CD1c-positive myeloid dendritic cell (primary cell): ENCODE results near the gene EFEMP2.

Experiments used
- DNase-seq: peaks from one replicate; pipeline ENCODE4 v3.0.0-alpha.2; 2016; ENCODE audit errors: extremely low spot score

Gene EFEMP2

DNA sequence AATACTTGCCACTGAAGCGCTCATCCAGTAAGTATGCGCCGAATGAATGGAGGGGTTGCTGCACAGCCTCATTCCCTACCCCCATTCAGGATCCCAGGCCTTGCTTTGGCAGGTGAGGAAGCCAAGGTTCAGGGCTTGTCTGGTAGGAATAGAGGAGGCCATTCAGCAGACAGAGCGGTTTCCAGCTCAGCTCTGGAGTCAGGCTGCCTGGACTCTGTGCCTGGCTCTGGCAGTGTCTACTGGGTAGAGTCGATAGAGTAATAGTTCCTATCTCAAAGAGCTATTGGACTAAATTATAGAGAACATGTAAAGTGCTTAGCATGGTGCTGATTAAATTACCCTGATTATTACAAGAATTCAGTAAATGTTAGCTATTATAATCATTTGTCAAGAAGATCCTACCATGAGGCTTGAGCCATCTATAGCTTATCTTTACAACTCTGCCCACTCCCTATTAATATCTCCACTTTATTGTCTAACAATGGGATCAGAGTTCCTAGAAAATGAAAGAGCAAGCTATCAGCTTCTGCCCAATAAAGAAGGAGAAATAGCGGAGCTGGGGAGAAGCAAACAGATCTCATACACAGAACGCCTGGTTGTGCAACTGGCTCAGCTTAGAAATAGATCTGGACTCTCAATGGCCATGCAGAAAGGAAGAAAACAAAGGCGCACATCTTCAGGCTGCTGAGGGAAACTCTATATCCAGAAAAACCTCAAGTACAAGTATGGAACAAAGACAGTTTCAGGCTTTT lies 45.4 kb downstream of the EFEMP2 start:
- DNase-seq, result no peak

DNA sequence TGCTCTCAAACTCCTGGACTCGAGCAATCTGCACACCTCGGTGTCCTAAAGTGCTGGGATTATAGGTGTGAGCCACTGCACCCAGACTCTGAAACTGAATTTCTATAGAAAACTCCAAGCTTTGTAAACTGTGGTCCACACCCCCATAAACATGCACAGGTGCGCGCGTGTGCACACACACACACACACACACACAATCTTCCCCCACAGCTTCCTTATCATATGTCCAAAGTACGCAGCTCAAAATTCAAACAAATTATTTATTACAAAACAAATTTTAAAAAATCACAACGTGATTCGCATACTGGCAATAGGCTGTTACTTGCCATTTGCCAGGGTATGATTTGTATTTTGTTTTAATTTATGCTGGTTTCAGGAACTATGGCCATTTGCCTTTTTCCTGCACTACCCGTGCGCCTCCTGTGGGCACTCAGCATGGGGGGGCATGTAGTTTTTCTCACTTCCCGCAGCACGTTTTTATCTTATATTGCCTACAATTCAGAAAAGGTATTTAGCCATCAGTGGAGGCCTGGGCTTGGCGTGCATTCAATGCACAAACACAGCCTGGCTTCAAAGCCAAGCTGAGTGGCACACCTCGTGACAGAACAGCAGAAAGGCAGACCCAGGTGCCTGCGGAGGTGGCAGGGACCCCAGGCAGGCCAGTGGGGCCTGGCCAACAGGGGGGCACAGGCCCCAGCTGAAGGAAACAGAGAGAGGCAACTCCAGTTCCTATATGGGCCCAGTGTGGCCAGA lies 49.6 kb downstream of the EFEMP2 start:
- DNase-seq, result no peak

DNA sequence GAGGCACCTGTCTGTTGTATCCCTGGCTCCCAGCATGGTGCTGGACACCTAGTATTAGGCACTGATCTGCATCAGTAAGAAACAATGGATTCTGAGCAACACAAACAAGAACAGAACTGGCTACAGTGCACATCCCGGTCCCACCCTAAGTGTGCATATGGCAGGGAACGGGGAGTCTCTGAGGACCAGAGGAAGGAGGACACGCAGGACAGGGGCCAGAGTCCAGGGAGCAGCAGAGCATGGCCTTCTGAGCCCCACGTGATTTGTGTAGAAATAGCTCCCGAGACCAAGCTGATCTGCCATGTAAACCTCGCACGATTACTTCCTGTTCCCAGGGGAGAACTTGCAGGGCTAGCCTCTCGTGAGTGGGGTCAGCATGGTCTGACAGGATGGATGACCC lies 51.5 kb downstream of the EFEMP2 start:
- DNase-seq, result peak; percentile 35

DNA sequence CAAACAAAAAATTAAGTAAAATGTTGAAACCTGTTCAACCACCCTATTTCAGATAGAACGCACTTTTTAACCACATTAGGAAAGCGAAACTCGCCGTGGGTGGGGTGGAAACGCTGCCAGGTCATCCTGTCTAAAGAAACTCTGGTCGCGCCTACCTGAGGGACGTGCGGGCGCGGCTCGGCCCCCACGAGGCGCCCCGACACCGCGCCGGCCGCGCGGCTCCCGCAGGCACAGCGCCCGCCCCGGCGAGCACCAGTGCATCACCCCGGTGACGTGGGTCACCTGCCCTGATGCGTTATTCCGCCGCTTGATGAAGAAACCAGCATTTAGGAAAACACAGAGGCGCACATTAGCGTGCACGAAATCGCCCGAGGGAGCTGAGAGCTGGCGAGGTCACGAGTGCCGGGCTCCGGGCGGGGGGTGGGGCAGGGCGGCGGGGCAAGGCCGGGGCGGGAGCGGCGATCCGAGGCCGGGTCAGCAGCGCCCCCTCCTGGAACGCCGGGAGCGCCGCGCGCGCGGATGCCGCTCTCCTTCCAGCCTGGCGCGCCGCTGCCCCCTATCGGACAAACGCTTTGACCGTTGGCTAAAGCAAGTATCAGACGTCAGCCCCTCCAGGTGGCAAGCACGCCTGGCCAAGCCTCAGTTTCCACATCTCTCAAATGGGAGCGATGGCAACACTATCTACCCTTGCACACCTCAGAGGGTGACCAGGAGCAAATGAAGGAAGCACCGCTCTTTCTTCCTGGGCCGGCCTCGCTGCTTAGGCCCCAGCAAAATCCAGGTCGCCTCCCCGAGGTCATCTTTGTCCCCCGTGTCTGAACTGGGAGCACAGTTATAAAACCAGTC lies 54.5 kb downstream of the EFEMP2 start:
- DNase-seq, result peak; percentile 96

DNA sequence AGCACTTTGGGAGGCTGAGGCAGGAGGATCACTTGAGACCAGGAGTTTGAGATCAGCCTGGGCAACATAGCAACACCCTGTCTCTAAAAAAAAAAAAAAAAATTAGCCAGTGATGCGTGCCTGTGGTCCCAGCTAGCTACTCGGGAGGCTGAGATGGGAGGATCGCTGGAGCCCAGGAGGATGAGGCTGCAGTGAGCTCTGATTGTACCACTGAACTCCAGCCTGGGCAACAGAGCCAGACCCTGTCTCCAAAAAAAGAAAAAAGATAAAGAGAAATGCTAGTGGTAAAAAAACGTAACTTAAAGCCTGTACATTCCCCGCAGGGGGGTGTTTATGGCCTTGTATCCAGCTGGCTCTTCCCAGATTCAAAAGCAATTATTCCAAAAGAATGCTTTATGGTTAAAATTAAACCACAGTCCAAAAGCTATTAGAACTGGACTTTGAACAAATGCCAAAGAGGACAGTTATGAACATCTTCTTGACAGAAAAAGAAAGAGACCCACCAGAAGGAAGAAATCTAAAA lies 55.2 kb downstream of the EFEMP2 start:
- no peak for DNase-seq

DNA sequence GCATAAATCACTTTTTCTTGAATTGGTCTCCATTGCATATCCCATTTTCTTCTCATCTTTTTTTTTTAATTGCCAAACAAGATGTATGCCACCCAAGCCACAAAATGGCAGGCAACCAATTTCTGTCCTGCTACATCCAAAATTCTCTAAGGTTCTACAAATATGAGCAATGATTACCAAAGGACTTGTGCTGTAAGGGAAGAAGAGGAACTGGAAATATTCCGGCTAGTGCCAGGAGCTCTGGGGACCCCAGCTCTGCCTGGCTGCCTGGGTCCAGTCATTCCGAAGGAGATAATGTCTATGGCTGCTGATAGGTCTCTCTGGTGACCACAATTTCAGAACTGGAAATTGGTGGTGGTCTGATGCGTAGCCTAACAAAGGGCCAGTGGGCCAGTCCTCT lies 55.9 kb downstream of the EFEMP2 start:
- DNase-seq, result peak; percentile 57
